MCF 10A (cell line): ENCODE data around the gene BCLAF3. TPM values are rescaled to one million over a fixed set of nuclear protein-coding genes. Genes with fewer than 3 reads are reported as not detected.

Experiments used
- BruUV-seq: library from RNA; stranded (reverse); fragments of 400-500 nt; replicated peaks from 2 replicates; lab custom pipeline; 2021; lab: Mats Ljungman, UMichigan
- CTCF ChIA-PET: fragments of 300-600 bp; sonication (Branson Sonifier 250); formaldehyde crosslinking; extraction: SDS; loops from one replicate; lab custom pipeline; 2021; ENCODE audit warnings: antibody characterized with exemption, inconsistent platforms; lab: Yijun Ruan, JAX
- POLR2A ChIA-PET: fragments of 300-600, 350-650 bp; sonication (Branson Sonifier 250); formaldehyde crosslinking; extraction: SDS; loops from one replicate; lab custom pipeline; 2020; ENCODE audit warnings: antibody characterized with exemption, inconsistent platforms; lab: Yijun Ruan, JAX
- DNase-seq: peaks from one replicate; pipeline ENCODE4 v3.0.0-alpha.2; 2018; ENCODE audit not compliant: unreplicated experiment
- H3K27ac Mint-ChIP-seq: one replicate; pipeline ENCODE4 v1.8.0; 2022; ENCODE audit warnings: mild to moderate bottlenecking, low read depth, mixed read lengths; ENCODE audit not compliant: unreplicated experiment
- H3K27me3 Mint-ChIP-seq: one replicate; pipeline ENCODE4 v1.8.0; 2022; ENCODE audit warnings: mixed read lengths; ENCODE audit not compliant: insufficient read depth, unreplicated experiment
- H3K36me3 Mint-ChIP-seq: one replicate; pipeline ENCODE4 v1.8.0; 2022; ENCODE audit warnings: mild to moderate bottlenecking, moderate library complexity, mixed read lengths; ENCODE audit not compliant: insufficient read depth, unreplicated experiment
- H3K4me1 Mint-ChIP-seq: one replicate; pipeline ENCODE4 v1.8.0; 2022; ENCODE audit warnings: mixed read lengths; ENCODE audit not compliant: insufficient read depth, unreplicated experiment
- H3K4me3 Mint-ChIP-seq: one replicate; pipeline ENCODE4 v1.8.0; 2022; ENCODE audit warnings: mild to moderate bottlenecking, moderate library complexity, mixed read lengths; ENCODE audit not compliant: unreplicated experiment
- H3K9me3 Mint-ChIP-seq: one replicate; pipeline ENCODE4 v1.8.0; 2022; ENCODE audit warnings: mixed read lengths; ENCODE audit not compliant: unreplicated experiment
- intact Hi-C: fragments of 100-400 bp; cut with micrococcal nuclease; formaldehyde crosslinking; loops from 2 replicates; pipeline ENCODE4 v1.14.1; 2022
- total RNA-seq: library from RNA; stranded (reverse); gene quantifications from 2 replicates; pipeline ENCODE4 v1.2.3, GENCODE V29; 2022
- TF ChIP-seq, protein P1 (sequence below): fragments of 200-600 bp; IDR thresholded peaks from one replicate; pipeline ENCODE4 v1.8.0; 2022; ENCODE audit warnings: antibody characterized with exemption, mild to moderate bottlenecking; ENCODE audit not compliant: unreplicated experiment

Gene BCLAF3
- total RNA-seq, 1 experiment from 2014 or later: 8.6 TPM

DNA sequence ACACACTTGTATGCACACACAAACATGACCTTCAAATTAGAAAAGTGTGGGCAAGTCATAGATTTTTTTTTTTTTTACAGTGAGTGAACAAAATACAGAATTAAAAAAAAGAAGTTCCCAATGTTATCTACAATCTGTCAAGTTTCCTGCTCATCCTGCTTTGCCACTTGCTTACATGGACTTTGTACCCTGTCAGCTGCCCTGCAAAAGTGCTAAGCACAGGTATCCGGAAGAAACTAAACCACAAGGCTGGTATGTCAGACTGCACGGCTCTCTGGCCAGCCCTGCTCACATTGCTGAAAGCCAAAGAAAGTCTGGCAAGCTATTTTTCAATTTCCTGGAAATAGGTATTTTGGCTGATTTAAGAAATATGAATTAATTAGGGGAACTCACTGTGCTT, 38.9 kb upstream of the BCLAF3 start:
- Mint-ChIP-seq H3K27ac (no peak overlapping the region), H3K4me1 (peaks cover 5% of the 10 kb centered on the region), H3K27me3 (peaks cover 26% of the 10 kb centered on the region), H3K9me3 (no peaks in the 10 kb centered on the region), H3K4me3 (no peak overlapping the region), H3K36me3 (no peaks in the 10 kb centered on the region)
- no peak for DNase-seq
- intact Hi-C loops: no loop called here
- TF ChIP-seq, protein P1, sequence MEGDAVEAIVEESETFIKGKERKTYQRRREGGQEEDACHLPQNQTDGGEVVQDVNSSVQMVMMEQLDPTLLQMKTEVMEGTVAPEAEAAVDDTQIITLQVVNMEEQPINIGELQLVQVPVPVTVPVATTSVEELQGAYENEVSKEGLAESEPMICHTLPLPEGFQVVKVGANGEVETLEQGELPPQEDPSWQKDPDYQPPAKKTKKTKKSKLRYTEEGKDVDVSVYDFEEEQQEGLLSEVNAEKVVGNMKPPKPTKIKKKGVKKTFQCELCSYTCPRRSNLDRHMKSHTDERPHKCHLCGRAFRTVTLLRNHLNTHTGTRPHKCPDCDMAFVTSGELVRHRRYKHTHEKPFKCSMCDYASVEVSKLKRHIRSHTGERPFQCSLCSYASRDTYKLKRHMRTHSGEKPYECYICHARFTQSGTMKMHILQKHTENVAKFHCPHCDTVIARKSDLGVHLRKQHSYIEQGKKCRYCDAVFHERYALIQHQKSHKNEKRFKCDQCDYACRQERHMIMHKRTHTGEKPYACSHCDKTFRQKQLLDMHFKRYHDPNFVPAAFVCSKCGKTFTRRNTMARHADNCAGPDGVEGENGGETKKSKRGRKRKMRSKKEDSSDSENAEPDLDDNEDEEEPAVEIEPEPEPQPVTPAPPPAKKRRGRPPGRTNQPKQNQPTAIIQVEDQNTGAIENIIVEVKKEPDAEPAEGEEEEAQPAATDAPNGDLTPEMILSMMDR: no peak
- BruUV-seq: no TSS peak
- ChIA-PET CTCF (interaction anchor here (1.0 kb wide), 1 partner anchor 37 kb away, joined by 3 read pairs; no protein-coding TSS in a partner anchor), POLR2A (no interaction called here)

DNA sequence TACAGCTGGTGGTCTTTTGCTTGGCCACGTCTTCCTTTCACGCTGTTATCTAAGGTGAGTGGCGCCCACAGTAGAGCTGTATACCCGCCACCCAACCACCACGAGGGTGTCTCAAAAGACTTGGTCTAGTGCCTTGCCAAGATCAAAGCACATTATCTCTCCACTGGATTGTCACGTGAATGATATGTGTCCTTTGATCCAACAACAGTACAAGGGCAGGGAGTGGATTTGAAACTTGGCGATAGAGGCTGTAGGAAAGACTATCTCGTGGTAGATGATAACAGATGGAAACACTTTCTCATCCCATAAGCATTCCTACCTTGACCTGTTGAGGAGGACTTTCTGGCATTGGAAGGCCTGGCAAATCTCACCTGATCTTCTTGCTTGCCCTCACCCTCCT, 37.7 kb upstream of the BCLAF3 start:
- H3K4me1 Mint-ChIP-seq: peaks cover 5% of the 10 kb centered on the region
- no peaks in the 10 kb centered on the region for H3K36me3 Mint-ChIP-seq
- H3K9me3 Mint-ChIP-seq: no peaks in the 10 kb centered on the region
- ChIA-PET POLR2A (no interaction called here), CTCF (interaction anchor here (0.6 kb wide), 1 partner anchor 37 kb away, joined by 5 read pairs; no protein-coding TSS in a partner anchor)
- intact Hi-C loops: no loop called here
- TF ChIP-seq, protein P1: no peak
- no peak overlapping the region for H3K4me3 Mint-ChIP-seq
- no peak overlapping the region for H3K27ac Mint-ChIP-seq
- no peak for DNase-seq
- no TSS peak for BruUV-seq
- peaks cover 32% of the 10 kb centered on the region for H3K27me3 Mint-ChIP-seq

DNA sequence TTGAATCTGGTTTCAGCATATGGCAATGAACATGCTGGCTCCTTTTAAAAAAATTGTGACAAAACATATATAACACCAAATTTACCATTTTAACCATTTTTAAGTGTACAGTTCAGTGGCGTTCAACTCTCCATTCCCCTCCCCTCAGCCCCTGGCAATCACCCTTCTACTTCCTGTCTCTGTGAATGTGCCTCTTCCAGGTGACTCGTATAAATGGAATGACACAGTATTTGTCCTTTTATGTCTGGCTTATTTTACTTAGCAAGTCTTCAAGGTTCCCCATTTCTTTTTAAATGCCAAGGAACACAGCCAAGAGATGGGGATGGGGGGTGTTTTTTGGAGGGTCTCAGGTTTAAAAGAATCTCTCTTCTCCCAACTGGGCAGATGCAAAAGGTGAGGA, 35.4 kb upstream of the BCLAF3 start:
- Mint-ChIP-seq H3K9me3 (peaks cover 6% of the 10 kb centered on the region), H3K36me3 (no peaks in the 10 kb centered on the region), H3K27ac (peak overlapping the region; percentile 25), H3K4me1 (peaks cover 5% of the 10 kb centered on the region), H3K27me3 (peaks cover 55% of the 10 kb centered on the region), H3K4me3 (no peak overlapping the region)
- ChIA-PET CTCF (no interaction called here), POLR2A (no interaction called here)
- DNase-seq: peak; percentile 5
- intact Hi-C loops: no loop called here
- no TSS peak for BruUV-seq
- TF ChIP-seq, protein P1: no peak

DNA sequence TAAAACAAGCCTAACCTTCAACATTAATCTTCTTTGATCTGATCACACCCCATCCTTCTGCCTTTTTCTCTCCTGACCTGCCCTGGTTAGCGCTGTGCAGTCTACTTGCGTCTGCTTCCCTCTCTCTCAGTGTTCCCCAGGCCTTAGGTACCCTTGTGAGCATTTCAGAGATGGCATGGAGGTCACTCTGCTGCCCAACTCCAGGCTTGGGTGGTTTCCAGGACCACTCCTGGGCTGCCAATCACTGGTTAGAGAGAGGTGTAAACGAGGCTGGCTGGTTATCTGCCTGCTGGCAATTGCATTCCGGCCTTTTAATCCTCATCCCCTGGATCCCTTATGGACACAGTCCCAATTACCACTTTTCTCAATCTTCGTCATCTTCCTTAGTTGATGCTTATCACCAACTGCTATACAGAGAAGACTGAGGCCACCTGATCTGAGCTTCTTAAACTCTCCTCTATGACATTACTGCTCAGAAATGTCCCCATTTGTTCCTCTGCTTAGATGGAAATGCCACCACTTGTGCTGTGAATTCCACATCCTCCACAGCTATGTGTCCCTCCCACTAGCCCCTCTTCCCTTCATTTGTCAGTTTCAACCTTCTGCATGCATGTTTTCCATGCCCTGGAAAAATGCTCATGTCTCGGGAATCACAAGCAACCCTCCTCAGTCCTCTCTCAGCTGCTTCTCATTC, 29.0 kb upstream of the BCLAF3 start:
- no peak for DNase-seq
- Mint-ChIP-seq H3K36me3 (no peaks in the 10 kb centered on the region), H3K4me3 (no peak overlapping the region), H3K27me3 (peaks cover 66% of the 10 kb centered on the region), H3K9me3 (peaks cover 15% of the 10 kb centered on the region), H3K4me1 (no peaks in the 10 kb centered on the region), H3K27ac (no peak overlapping the region)
- BruUV-seq: no TSS peak
- intact Hi-C loops: no loop called here
- TF ChIP-seq, protein P1: no peak
- ChIA-PET POLR2A (no interaction called here), CTCF (no interaction called here)
